Neural cell (in vitro differentiated cells): ENCODE measurements around the gene NID2.

Source experiments
- EP300 ChIP-seq: fragments of 450-650 bp; conservative IDR thresholded peaks from 2 replicates; pipeline ENCODE4 v1.6.1; 2014; ENCODE audit warnings: antibody characterized with exemption, mild to moderate bottlenecking, moderate library complexity; ENCODE audit not compliant: poor library complexity, severe bottlenecking
- EZH2 ChIP-seq: fragments of 200-600, 300-800 bp; shearing (Covaris generic), sonication (generic); IDR thresholded peaks from 2 replicates; pipeline ENCODE4 v1.6.1; 2014; ENCODE audit warnings: antibody characterized with exemption, low read length, borderline replicate concordance, mild to moderate bottlenecking; ENCODE audit not compliant: insufficient read depth, poor library complexity, severe bottlenecking
- POLR2AphosphoS5 ChIP-seq: IDR thresholded peaks from 2 replicates; pipeline ENCODE4 v1.6.1; 2012
- RAD21 ChIP-seq: fragments of 450-650 bp; conservative IDR thresholded peaks from 2 replicates; pipeline ENCODE4 v1.6.1; 2014; ENCODE audit warnings: antibody characterized with exemption, mild to moderate bottlenecking, moderate library complexity
- SMC3 ChIP-seq: fragments of 450-650 bp; conservative IDR thresholded peaks from 2 replicates; pipeline ENCODE4 v1.6.1; 2014; ENCODE audit warnings: antibody characterized with exemption, mild to moderate bottlenecking, moderate library complexity; ENCODE audit not compliant: poor library complexity
- TAF1 ChIP-seq: IDR thresholded peaks from 2 replicates; pipeline ENCODE4 v1.6.1; 2012; ENCODE audit warnings: low read depth
- TF ChIP-seq, protein P1 (sequence below): fragments of 450-650 bp; IDR thresholded peaks from 2 replicates; pipeline ENCODE4 v1.5.1; 2014; ENCODE audit warnings: antibody characterized with exemption, mild to moderate bottlenecking, moderate library complexity; ENCODE audit not compliant: poor library complexity, severe bottlenecking
- TF ChIP-seq, protein P2 (sequence below): IDR thresholded peaks from 2 replicates; pipeline ENCODE4 v1.6.1; 2012; ENCODE audit warnings: borderline replicate concordance

DNA sequence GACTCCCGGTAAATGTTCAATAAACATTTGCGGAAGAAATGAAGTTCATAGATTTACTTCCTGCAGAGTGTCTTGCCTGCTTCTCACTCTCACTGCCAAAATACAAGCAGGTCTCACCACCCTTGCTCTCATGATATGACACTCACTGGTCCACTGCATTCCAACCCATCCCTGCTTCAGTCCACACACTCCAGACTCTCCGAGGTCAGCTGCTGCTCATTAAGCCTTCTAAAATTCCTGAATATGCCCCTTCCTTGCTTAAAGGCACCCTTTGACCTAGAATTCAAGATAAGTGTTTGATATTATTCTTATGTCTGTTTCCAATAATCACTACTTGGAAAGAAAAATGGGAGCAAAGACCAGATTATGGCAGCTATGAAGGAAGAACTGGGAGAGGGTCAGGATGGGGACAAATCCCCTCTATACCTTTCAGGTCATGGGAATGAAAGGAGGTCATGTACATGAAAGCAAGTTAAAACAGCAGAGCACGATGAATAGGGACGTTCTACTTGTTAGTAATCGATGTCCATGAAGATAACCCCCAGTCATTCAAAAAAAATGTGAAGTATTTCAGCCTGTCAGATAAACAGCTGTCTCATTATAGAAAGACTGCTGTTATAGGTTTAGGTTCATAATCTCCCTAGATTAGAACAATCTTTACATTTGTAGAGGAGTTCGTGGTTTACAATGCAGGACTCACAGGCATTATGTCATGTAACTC lies 10.5 kb upstream of the NID2 start:
- TF ChIP-seq EZH2 (no peak), TAF1 (no peak), RAD21 (no peak), EP300 (no peak), POLR2AphosphoS5 (no peak), SMC3 (no peak)
- TF ChIP-seq, protein P1, sequence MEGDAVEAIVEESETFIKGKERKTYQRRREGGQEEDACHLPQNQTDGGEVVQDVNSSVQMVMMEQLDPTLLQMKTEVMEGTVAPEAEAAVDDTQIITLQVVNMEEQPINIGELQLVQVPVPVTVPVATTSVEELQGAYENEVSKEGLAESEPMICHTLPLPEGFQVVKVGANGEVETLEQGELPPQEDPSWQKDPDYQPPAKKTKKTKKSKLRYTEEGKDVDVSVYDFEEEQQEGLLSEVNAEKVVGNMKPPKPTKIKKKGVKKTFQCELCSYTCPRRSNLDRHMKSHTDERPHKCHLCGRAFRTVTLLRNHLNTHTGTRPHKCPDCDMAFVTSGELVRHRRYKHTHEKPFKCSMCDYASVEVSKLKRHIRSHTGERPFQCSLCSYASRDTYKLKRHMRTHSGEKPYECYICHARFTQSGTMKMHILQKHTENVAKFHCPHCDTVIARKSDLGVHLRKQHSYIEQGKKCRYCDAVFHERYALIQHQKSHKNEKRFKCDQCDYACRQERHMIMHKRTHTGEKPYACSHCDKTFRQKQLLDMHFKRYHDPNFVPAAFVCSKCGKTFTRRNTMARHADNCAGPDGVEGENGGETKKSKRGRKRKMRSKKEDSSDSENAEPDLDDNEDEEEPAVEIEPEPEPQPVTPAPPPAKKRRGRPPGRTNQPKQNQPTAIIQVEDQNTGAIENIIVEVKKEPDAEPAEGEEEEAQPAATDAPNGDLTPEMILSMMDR, result no peak
- TF ChIP-seq, protein P2, sequence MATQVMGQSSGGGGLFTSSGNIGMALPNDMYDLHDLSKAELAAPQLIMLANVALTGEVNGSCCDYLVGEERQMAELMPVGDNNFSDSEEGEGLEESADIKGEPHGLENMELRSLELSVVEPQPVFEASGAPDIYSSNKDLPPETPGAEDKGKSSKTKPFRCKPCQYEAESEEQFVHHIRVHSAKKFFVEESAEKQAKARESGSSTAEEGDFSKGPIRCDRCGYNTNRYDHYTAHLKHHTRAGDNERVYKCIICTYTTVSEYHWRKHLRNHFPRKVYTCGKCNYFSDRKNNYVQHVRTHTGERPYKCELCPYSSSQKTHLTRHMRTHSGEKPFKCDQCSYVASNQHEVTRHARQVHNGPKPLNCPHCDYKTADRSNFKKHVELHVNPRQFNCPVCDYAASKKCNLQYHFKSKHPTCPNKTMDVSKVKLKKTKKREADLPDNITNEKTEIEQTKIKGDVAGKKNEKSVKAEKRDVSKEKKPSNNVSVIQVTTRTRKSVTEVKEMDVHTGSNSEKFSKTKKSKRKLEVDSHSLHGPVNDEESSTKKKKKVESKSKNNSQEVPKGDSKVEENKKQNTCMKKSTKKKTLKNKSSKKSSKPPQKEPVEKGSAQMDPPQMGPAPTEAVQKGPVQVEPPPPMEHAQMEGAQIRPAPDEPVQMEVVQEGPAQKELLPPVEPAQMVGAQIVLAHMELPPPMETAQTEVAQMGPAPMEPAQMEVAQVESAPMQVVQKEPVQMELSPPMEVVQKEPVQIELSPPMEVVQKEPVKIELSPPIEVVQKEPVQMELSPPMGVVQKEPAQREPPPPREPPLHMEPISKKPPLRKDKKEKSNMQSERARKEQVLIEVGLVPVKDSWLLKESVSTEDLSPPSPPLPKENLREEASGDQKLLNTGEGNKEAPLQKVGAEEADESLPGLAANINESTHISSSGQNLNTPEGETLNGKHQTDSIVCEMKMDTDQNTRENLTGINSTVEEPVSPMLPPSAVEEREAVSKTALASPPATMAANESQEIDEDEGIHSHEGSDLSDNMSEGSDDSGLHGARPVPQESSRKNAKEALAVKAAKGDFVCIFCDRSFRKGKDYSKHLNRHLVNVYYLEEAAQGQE, result no peak
